ENCODE results near the gene OGFOD3. TPM values are rescaled to one million over a fixed set of nuclear protein-coding genes. Genes with fewer than 3 reads are reported as not detected.
A peak's percentile ranks its signal among the peaks of the same experiment; 100 is the strongest.

The OGFOD3 gene
- total RNA-seq, 2 experiments from 2014 or later = 22.0 to 25.0 TPM

DNA sequence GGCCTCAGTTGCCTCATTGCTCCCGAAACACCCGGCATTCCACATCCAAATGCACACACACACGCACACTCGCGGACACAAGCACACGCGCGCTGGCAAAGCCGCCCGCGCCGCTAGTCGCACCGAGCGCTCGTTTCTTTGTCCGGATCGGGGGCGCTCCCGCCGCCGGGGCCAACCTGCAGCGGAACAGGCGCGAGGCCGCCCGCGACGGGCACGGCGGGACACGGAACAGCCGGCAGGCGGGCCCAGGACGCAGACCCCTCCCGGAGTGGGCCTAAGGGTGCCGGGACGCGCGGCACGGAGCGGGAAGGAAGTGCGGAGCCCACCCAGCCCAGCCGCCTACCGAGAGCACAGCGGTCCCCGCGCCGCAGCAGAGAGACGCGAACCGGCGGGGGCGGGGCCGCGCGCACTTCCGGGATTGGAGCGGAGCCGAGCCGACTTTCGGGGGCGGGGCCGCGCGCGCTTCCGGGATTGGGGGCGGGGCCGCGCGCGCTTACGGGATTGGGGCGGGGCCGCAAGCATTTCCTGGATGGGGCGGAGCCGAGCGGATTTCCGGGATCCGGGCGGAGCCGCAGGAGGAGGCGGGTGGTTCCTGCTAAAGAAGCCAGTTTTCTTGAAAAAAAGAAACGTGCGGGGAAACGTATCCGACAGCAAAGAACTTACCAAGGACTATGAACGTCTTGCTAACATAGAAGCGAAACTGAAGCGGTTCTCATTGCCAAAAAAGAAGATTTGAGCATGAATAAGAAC lies 32.1 kb upstream of the OGFOD3 start, which contains the start of gene CYBC1:
Gene CYBC1 (minus strand): TSS at position 396 of the 750 bp plus-strand sequence. CDS start 1,498 bp downstream, outside the sequence.
- Mint-ChIP-seq H3K4me1 (ENCODE audit: low read depth) (peaks cover 27% of the 10 kb centered on the region), H3K4me3 (peak within 1 kb of the TSS; percentile 99), H3K27me3 (no peaks in the 10 kb centered on the region), H3K9me3 (no peaks in the 10 kb centered on the region), H3K36me3 (ENCODE audit: low read depth) (peaks cover 34% of the 10 kb centered on the region), H3K27ac (peak within 1 kb of the TSS; percentile 100)
- POLR2A ChIA-PET = interaction anchor here (0.7 to 2.3 kb wide), 8 partner anchors 8 to 290 kb away, joined by 3 to 27 read pairs (median 6); partner anchors contain the start of genes HEXD, NARF, OGFOD3 and SECTM1
- CTCF ChIA-PET = no interaction called here
- intact Hi-C loops (cut with micrococcal nuclease) = no loop called here
- no peak for TF ChIP-seq CTCF (IDR thresholded peaks at IDR 0.05)
- peak; percentile 72 for ATAC-seq
- peak; percentile 96 for DNase-seq

GRCh38 chr17:82449883-82450356 lies 31.5 kb upstream of the OGFOD3 start:
- CTCF ChIA-PET = interaction anchor here (1.3 to 2.1 kb wide), 2 partner anchors 25 to 31 kb away, joined by 4 to 9 read pairs; no protein-coding TSS in a partner anchor
- no peak for TF ChIP-seq CTCF (IDR thresholded peaks at IDR 0.05)
- intact Hi-C loops (cut with micrococcal nuclease) = no loop called here
- peaks cover 27% of the 10 kb centered on the region for H3K4me1 Mint-ChIP-seq (ENCODE audit: low read depth)
- ATAC-seq (peak; percentile 8), DNase-seq (peak; percentile 76)
- H3K36me3 Mint-ChIP-seq (ENCODE audit: low read depth) = peaks cover 34% of the 10 kb centered on the region
- H3K27me3 Mint-ChIP-seq = no peaks in the 10 kb centered on the region
- H3K4me3 Mint-ChIP-seq = peak overlapping the region; percentile 99
- POLR2A ChIA-PET = interaction anchor here (0.8 to 2.3 kb wide), 13 partner anchors 9 to 428 kb away, joined by 3 to 27 read pairs (median 4); partner anchors contain the start of genes CENPX, FOXK2, HEXD and NARF
- H3K27ac Mint-ChIP-seq = peak overlapping the region; percentile 100
- H3K9me3 Mint-ChIP-seq = no peaks in the 10 kb centered on the region

DNA sequence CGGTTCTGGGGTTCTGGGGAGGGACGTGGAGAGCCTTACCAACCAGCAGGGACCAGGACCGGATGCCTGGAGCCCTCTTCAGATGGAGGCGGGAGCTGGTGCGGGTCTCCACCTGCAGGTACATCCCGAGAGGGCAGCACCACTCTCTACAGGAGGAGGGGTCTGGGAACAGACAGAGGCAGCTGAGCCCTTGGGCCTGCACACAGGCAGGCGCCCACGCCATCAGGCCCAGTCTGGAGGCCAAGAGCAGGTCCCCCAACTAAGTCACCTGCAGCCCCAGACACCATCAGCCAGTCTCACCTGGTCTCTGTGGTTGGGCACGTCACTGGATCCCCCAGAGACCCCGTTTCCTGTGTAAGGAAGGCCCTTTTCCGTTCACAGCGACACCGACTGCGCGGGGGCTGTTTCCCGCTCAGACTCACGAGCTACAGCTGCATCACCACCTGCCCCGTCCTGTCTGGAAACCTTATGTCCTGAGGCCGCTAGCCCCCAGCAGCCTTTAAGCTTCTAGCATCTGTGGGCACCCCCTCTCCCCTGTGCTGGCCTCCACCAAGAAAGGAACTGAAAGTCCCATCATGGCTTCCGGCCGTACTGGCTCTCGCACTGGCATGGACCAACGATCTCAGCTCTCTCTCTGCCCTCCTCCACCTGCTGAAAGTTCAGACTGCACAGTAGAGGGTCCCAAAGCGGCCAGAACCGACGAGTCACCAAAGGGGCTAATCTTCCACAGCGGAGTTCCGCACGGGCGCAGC lies 30.9 kb upstream of the OGFOD3 start:
- ATAC-seq (peak; percentile 56), DNase-seq (peak; percentile 90)
- H3K9me3 Mint-ChIP-seq = no peaks in the 10 kb centered on the region
- POLR2A ChIA-PET = interaction anchor here (0.7 to 2.3 kb wide), 18 partner anchors 9 to 427 kb away, joined by 3 to 27 read pairs (median 4); partner anchors contain the start of genes CENPX, FOXK2, HEXD and NARF
- TF ChIP-seq CTCF (IDR thresholded peaks at IDR 0.05) = no peak
- peaks cover 27% of the 10 kb centered on the region for H3K4me1 Mint-ChIP-seq (ENCODE audit: low read depth)
- peak overlapping the region; percentile 100 for H3K27ac Mint-ChIP-seq
- no peaks in the 10 kb centered on the region for H3K27me3 Mint-ChIP-seq
- H3K4me3 Mint-ChIP-seq = peak overlapping the region; percentile 99
- H3K36me3 Mint-ChIP-seq (ENCODE audit: low read depth) = peaks cover 34% of the 10 kb centered on the region
- CTCF ChIA-PET = interaction anchor here (0.7 to 2.1 kb wide), 3 partner anchors 11 to 30 kb away, joined by 3 to 9 read pairs (median 4); no protein-coding TSS in a partner anchor
- intact Hi-C loops (cut with micrococcal nuclease) = no loop called here

- ChIA-PET POLR2A (no interaction called here), CTCF (interaction anchor here (1.3 to 2.1 kb wide), 2 partner anchors 23 to 31 kb away, joined by 4 to 9 read pairs; no protein-coding TSS in a partner anchor)
- Mint-ChIP-seq H3K4me3 (peak overlapping the region; percentile 57), H3K4me1 (ENCODE audit: low read depth) (peaks cover 27% of the 10 kb centered on the region), H3K27me3 (no peaks in the 10 kb centered on the region), H3K9me3 (no peaks in the 10 kb centered on the region), H3K27ac (peak overlapping the region; percentile 83), H3K36me3 (ENCODE audit: low read depth) (peaks cover 41% of the 10 kb centered on the region)
- intact Hi-C loops (cut with micrococcal nuclease) = no loop called here
- no peak for ATAC-seq
- DNase-seq = no peak
- TF ChIP-seq CTCF (IDR thresholded peaks at IDR 0.05) = no peak
Observed at GRCh38 chr17:82447876-82448275, 29.5 kb upstream of the OGFOD3 start.

Measured in activated CD8-positive, alpha-beta T cell treated with anti-CD3 and anti-CD28 coated beads for 36 hours (primary cell).